Measurements from ENCODE around the gene RUSC2. TPM values are rescaled to one million over a fixed set of nuclear protein-coding genes. Genes with fewer than 3 reads are reported as not detected.
"Not testable (repeated sequence)": the region's sequence is repeated elsewhere in the genome, so short reads cannot be mapped to it uniquely, and the experiment has no call there.

The RUSC2 gene
- total RNA-seq, 2 experiments from 2014 or later: 1.3 to 1.7 TPM

GRCh38 chr9:35526087-35526801 lies 36.3 kb downstream of the RUSC2 start:
- no peak overlapping the region for H3K4me3 Mint-ChIP-seq
- ChIA-PET CTCF (no interaction called here), POLR2A (no interaction called here)
- H3K27ac Mint-ChIP-seq: no peak overlapping the region
- no peaks in the 10 kb centered on the region for H3K27me3 Mint-ChIP-seq
- H3K9me3 Mint-ChIP-seq: no peaks in the 10 kb centered on the region
- ATAC-seq (no peak), DNase-seq (no peak)
- TF ChIP-seq, protein P1, sequence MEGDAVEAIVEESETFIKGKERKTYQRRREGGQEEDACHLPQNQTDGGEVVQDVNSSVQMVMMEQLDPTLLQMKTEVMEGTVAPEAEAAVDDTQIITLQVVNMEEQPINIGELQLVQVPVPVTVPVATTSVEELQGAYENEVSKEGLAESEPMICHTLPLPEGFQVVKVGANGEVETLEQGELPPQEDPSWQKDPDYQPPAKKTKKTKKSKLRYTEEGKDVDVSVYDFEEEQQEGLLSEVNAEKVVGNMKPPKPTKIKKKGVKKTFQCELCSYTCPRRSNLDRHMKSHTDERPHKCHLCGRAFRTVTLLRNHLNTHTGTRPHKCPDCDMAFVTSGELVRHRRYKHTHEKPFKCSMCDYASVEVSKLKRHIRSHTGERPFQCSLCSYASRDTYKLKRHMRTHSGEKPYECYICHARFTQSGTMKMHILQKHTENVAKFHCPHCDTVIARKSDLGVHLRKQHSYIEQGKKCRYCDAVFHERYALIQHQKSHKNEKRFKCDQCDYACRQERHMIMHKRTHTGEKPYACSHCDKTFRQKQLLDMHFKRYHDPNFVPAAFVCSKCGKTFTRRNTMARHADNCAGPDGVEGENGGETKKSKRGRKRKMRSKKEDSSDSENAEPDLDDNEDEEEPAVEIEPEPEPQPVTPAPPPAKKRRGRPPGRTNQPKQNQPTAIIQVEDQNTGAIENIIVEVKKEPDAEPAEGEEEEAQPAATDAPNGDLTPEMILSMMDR (IDR thresholded peaks at IDR 0.05): no peak
- intact Hi-C loops (cut with micrococcal nuclease): no loop called here
- H3K4me1 Mint-ChIP-seq (ENCODE audit: low read depth): no peaks in the 10 kb centered on the region
- H3K36me3 Mint-ChIP-seq (ENCODE audit: low read depth): no peaks in the 10 kb centered on the region

DNA sequence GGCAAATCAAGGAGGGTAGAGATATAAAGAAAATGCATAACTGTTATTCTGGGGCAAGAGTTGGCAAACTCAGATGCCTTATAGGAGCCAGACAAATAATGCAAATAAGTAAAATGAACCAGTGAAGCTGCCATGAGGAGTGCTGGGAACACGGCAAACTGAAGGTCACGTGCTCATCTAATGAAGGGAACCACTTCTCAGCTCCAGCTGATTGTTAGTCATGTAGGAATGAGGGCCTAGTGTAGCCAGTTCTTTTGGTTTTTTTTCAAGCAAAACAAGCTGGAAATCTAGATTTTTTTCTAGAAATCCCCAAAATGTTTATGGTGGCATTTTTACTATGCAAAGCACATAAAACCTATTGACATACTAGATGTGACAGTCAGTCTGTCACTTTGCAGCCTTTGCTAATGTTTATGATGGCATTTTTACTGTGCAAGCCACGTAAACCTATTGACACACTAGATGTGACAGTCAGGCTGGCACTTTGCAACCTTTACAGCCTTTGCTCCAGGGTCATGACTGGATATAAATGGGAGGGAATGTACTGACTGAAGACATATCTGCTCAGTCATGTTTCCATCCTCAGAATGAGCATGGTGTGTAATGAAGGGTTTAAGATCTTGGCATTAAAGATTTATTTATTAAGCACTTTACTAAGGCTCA lies 39.4 kb downstream of the RUSC2 start:
- H3K27ac Mint-ChIP-seq: no peak overlapping the region
- H3K9me3 Mint-ChIP-seq: no peaks in the 10 kb centered on the region
- no peaks in the 10 kb centered on the region for H3K4me1 Mint-ChIP-seq (ENCODE audit: low read depth)
- TF ChIP-seq, protein P1 (IDR thresholded peaks at IDR 0.05): no peak
- intact Hi-C loops (cut with micrococcal nuclease): no loop called here
- DNase-seq: no peak
- CTCF ChIA-PET: interaction anchor here (1.0 to 3.9 kb wide), 4 partner anchors 9 to 72 kb away, joined by 3 to 14 read pairs (median 4); no protein-coding TSS in a partner anchor
- POLR2A ChIA-PET: no interaction called here
- no peaks in the 10 kb centered on the region for H3K27me3 Mint-ChIP-seq
- no peak overlapping the region for H3K4me3 Mint-ChIP-seq
- ATAC-seq: no peak
- H3K36me3 Mint-ChIP-seq (ENCODE audit: low read depth): no peaks in the 10 kb centered on the region

DNA sequence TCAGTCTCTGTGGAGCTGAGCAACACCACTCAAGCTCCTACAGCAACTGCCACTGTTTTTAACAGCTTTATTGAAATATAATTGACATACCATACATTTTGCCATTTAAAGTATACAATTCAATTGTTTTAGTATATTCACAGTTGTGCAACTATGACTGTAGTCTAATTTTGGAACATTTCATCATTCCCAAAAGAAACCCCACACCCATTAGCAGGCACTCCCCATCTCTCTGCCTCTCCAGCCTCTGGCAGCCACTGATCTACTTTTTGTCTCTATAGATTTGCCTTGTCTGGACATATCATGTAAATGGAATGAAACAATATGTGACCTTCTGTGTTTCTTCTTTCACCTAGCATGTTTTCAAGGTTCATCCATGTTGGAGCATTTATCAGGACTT lies 43.5 kb downstream of the RUSC2 start:
- no peak overlapping the region for H3K27ac Mint-ChIP-seq

GRCh38 chr9:35534921-35535320 lies 45.0 kb downstream of the RUSC2 start:
- H3K4me3 Mint-ChIP-seq; H3K4me1 Mint-ChIP-seq (ENCODE audit: low read depth); DNase-seq; H3K9me3 Mint-ChIP-seq; ATAC-seq; H3K27ac Mint-ChIP-seq; H3K36me3 Mint-ChIP-seq (ENCODE audit: low read depth); intact Hi-C loops (cut with micrococcal nuclease); CTCF ChIA-PET; H3K27me3 Mint-ChIP-seq; POLR2A ChIA-PET: not testable (repeated sequence)

More for the DNA sequence above, 43.5 kb downstream of the RUSC2 start:
- ATAC-seq (no peak), DNase-seq (no peak)
- H3K4me3 Mint-ChIP-seq: no peak overlapping the region
- intact Hi-C loops (cut with micrococcal nuclease): no loop called here
- peaks cover 8% of the 10 kb centered on the region for H3K27me3 Mint-ChIP-seq
- H3K9me3 Mint-ChIP-seq: no peaks in the 10 kb centered on the region
- no peaks in the 10 kb centered on the region for H3K4me1 Mint-ChIP-seq (ENCODE audit: low read depth)
- ChIA-PET POLR2A (no interaction called here), CTCF (interaction anchor here (2.1 kb wide), 1 partner anchor 20 kb away, joined by 5 read pairs; no protein-coding TSS in a partner anchor)
- TF ChIP-seq, protein P1 (IDR thresholded peaks at IDR 0.05): no peak
- no peaks in the 10 kb centered on the region for H3K36me3 Mint-ChIP-seq (ENCODE audit: low read depth)

- TF ChIP-seq, protein P1 (IDR thresholded peaks at IDR 0.05): no peak
- intact Hi-C loops (cut with micrococcal nuclease): no loop called here
- ChIA-PET POLR2A (no interaction called here), CTCF (interaction anchor here (0.8 to 2.4 kb wide), 3 partner anchors 8 to 41 kb away, joined by 3 to 10 read pairs (median 3); no protein-coding TSS in a partner anchor)
- H3K27me3 Mint-ChIP-seq: peaks cover 12% of the 10 kb centered on the region
- H3K4me1 Mint-ChIP-seq (ENCODE audit: low read depth): no peaks in the 10 kb centered on the region
- H3K36me3 Mint-ChIP-seq (ENCODE audit: low read depth): no peaks in the 10 kb centered on the region
- no peaks in the 10 kb centered on the region for H3K9me3 Mint-ChIP-seq
- no peak for ATAC-seq
- H3K27ac Mint-ChIP-seq: no peak overlapping the region
- no peak overlapping the region for H3K4me3 Mint-ChIP-seq
- no peak for DNase-seq
Observed at GRCh38 chr9:35537913-35538312, 48.0 kb downstream of the RUSC2 start.

Measured in activated CD8-positive, alpha-beta T cell treated with anti-CD3 and anti-CD28 coated beads for 36 hours (primary cell).